Fibroblast of mammary gland (primary cell): ENCODE results near the gene VPS4A.
"Not testable (repeated sequence)": the region's sequence is repeated elsewhere in the genome, so short reads cannot be mapped to it uniquely, and the experiment has no call there.

Experiments
- DNase-seq: peaks from one replicate; pipeline ENCODE4 v3.0.0-alpha.2; 2010; ENCODE audit warnings: low read depth
- H3K4me3 ChIP-seq: 2 replicates; pipeline ENCODE4 v1.5.1; 2011; ENCODE audit warnings: low read depth, mild to moderate bottlenecking, low read length, moderate library complexity; ENCODE audit not compliant: control insufficient read depth
- TF ChIP-seq, protein P1 (sequence below): conservative IDR thresholded peaks from 2 replicates; pipeline ENCODE4 v1.5.1; 2011; ENCODE audit warnings: low read depth, low read length, inconsistent platforms; ENCODE audit not compliant: control insufficient read depth, insufficient read depth

VPS4A gene

DNA sequence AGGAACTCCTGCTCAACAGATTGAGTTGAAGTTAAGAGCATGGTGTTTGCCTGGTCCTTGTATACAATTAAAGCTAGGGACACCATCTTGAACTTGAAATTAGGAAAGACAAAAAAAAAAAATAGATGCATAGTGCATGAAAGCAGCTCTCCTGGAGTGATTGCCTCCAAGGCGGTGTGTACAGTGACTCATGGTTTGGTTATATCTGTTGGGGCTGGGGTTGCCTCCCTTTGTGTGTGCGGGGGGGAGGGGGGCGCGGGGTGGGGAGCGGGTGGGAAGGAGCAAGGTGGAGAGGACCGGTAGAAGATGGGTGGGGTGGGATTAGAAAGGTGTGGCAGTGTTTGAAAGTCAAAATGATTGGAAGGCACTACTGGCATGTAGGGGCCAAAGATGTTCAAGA, 37.1 kb downstream of the VPS4A start:
- H3K4me3 ChIP-seq, result no peak overlapping the region
- DNase-seq, result no peak
- TF ChIP-seq, protein P1, sequence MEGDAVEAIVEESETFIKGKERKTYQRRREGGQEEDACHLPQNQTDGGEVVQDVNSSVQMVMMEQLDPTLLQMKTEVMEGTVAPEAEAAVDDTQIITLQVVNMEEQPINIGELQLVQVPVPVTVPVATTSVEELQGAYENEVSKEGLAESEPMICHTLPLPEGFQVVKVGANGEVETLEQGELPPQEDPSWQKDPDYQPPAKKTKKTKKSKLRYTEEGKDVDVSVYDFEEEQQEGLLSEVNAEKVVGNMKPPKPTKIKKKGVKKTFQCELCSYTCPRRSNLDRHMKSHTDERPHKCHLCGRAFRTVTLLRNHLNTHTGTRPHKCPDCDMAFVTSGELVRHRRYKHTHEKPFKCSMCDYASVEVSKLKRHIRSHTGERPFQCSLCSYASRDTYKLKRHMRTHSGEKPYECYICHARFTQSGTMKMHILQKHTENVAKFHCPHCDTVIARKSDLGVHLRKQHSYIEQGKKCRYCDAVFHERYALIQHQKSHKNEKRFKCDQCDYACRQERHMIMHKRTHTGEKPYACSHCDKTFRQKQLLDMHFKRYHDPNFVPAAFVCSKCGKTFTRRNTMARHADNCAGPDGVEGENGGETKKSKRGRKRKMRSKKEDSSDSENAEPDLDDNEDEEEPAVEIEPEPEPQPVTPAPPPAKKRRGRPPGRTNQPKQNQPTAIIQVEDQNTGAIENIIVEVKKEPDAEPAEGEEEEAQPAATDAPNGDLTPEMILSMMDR, result no peak

DNA sequence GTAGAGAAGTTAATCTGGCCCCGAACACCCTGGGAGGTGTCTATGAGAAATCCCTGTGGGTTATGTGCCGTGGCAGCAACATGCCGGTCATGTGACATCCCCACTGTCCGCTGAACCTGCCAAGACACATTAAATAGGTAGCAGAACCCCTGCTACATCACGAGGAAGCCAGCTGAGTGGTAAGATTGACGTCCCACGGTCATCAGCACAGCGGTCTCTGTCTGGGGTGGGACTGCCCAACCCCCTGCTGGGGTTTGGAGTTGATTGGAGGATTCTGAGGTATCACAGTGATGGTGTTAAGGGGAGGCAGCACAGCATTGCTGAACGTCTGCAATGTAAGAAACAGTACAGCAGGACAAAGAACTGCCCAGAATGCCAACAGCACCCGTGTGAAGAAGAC, 38.4 kb downstream of the VPS4A start:
- no peak overlapping the region for H3K4me3 ChIP-seq
- TF ChIP-seq, protein P1, result no peak
- no peak for DNase-seq

DNA sequence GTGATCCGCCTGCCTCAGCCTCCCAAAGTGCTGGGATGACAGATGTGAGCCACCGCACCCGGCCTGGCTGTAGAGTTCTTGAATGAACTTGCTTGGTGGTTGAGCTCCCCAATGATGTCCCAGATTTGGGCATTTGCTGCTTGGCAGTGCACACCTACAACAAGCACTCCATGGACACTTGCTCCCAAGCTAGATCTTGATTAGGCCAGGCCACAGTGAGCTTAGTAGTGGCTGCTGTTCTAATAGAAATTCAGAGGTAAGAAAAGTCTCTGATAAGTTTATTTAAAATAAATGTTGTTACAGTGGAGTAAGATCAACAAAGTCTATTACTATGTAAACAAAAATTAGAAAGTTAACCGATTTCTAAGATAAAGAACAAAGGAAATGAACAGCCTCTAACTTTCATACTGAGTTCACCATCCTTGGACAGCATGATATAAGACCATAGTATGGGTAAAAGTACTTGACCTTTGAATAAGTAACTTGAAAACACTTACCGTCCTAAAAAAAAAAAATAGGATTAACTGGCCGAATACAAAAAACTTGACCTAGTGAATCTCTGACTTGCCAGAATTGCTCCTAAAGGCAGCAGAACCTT, 39.5 kb downstream of the VPS4A start:
- no peak overlapping the region for H3K4me3 ChIP-seq
- TF ChIP-seq, protein P1, result no peak
- DNase-seq, result no peak

DNA sequence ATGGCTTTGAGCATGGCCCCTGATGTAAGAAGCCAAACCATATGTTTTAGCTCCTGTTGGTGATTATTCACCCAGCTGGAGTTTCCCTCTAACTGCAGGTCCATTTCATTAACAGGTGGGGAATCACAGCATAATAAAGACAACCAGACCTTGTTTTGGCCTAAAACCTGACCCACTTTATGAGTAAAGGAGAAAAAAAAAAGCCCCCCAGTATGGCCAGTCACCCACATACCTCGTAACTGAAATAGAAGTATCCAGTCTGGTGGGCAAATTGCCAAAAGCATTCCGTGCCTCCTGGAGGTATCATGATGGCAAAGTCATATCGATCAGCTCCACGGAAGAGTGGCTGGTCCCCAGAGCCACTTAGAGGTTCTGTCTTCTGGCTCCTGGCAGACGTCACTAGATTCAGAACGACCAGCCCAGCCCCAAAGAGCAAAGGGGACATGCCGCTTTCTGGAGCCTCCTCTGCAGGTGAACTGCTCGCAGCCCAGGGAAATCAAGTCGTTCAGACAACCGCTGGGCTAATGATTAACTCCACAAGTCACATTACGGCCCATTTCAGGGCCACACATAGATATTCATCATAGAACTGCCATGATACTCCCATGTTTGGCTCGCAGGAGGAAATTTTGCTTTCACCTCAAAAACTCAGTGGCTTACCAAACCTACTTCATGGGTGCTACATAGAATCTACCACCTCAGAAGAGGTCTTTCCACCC, 40.3 kb downstream of the VPS4A start, which contains the start of gene TMED6:
Gene TMED6, minus strand, starts transcription at position 478 of the 719 bp plus-strand sequence. Its CDS starts 33 bp downstream, at position 445.
- TF ChIP-seq, protein P1, result no peak
- no peak within 1 kb of the TSS for H3K4me3 ChIP-seq
- DNase-seq, result no peak

DNA sequence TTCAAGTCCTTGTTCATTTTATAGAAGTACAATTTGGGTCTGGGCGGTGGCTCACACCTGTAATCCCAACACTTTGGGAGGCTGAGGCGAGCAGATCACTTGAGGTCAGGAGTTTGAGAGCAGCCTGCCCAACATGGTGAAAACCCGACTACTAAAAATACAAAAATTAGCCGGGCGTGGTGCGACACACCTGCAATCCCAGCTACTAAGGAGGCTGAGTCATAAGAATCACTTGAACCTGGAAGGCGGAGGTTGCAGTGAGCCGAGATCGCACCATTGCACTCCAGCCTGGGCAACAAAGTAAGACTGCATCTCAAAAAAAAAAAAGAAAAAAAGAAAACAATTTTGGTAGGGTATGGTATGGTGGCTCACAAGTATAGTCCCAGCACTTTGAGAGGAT, 48.9 kb downstream of the VPS4A start:
- not testable (repeated sequence) for DNase-seq, H3K4me3 ChIP-seq

DNA sequence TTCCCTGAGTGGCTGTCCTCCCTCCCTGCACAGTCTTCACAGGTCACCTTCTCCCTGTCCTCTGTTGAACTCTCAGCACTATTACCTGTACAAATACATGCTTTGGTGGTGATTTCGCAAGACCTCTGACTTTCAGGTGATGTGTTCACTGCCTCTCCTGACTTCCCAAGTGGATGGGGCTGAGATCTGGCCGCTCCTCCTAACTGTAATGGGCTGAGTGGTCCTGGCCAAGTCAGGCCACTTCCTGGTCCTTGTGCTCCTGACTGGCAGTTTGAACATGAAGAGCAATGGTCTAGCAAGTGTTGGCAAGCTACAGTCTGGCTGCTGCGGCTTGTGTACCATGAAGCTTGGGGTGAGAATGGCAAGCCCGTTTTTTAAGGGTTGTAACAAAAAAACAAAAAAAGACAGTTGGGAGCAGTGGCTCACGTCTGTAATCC, 52.1 kb downstream of the VPS4A start:
- TF ChIP-seq, protein P1, result no peak
- no peak overlapping the region for H3K4me3 ChIP-seq
- DNase-seq, result no peak

DNA sequence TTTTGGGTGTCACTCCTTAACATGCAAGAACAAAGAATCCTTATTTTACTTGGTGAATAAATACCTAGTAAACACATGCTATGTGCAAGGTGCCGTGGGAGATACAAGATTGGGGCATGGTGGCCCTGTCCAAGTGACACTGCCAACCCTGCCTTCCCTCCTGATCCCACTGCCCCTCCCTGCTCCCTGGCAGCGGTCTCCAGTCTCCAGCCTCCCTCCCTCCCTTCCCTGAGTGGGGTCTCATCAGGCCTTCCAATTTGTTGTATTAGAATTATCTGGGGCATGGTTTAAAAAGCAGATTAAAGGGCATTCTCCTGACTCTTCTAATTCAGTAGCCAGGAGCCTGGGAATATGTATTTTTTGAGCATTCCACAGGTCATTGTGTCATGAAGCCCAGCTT, 52.9 kb downstream of the VPS4A start:
- no peak overlapping the region for H3K4me3 ChIP-seq
- TF ChIP-seq, protein P1, result no peak
- no peak for DNase-seq
